GM19463 (cell line): Measurements from ENCODE around the gene CASP1.

ENCODE experiments used
- ATAC-seq: cut with Tn5 transposase; IDR thresholded peaks from one replicate; pipeline ENCODE4 v1.9.1; 2021; ENCODE audit warnings: mild to moderate bottlenecking, moderate library complexity; ENCODE audit not compliant: unreplicated experiment

The CASP1 gene

DNA sequence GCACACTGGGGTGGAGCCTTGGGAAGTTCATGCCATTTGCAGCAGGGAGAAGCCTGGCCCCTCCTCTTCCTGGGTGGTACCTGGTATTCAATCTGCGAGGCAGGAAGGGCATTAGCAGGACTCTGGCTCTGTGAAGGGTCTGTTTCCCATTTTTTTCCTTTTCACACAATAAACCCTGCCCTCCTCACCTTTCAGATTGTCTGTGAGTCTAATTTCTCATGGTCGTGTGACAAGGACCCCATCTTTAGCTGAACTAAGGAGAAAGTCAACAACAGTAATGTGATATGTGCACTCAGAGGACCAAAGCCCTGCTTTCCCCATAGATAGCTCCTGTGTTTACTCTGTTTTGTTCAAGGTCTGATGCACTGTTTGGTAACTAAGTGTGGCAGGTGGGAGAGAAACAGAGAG lies 39.9 kb downstream of the CASP1 start:
- ATAC-seq: no peak

DNA sequence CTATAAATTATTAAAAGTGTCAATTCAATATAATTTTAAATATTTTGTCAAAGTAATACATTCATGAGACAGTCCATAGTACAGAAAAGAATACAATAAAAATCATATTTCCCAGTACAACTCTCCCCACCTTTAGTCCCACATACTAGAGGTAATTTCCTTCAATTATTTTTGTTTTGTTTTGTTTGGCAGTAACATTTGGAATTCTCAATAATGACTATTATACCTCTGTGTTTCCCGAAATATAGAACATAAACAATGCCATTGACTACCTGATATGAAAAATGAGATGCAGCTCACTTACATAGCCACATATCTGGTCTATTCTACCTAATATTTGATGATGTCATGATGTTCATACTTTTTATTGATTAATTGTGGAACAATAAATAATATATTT lies 42.2 kb downstream of the CASP1 start:
- ATAC-seq: no peak

DNA sequence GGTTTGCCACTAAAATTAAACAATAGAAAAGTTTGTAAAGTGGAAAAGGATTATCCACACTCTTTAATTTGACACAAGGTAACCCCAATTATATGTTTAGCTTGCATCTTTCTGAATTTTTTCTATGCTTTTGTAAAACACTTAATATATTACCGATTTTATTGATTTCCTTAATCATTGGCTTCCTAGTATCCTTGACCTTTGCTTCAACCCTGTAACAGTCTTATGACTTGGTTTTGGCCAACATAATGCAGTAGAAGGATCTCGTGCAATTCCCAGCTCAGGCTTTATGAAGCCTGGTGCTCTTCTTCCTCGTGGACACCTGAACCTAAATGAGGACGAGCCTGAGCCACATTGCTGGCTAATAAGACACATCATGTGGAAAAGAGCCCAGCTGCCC lies 43.0 kb downstream of the CASP1 start:
- ATAC-seq: no peak

DNA sequence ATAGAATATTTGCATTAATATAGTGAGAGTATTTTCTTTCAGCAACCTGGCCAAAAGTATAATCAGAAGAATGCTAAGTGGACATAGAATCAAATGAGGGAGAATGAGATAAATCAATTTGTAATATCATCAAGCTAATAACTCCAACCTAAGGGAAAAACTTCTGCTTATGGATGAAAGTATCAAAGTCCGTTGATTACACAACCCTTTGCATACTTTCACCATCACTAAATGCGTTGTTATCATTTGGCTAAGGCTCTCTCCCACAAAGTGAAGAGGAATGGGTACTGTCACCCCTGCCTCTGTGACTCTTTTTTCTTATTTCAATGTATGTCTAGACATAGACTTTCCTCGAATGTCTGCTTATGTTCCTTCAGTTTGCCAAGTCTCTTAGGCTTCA lies 50.1 kb downstream of the CASP1 start:
- no peak for ATAC-seq

DNA sequence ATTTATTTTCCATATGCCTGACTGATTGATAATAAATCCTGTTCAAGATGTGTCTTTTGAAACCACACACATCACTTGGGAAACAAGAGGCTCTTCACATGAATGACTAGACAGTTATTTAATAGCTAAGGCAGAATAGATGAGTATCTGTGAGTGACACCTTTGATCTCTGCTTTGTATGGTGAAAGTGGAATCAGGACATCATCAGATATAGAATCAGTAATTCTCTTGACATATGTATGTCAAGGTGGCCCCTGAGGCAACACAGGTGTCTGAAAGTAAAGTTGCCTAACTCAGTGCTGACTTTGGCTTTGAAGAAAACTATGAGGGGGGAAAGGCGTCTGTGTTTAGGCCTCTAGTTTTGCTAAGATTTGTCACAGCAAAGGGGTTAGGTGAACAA lies 55.1 kb downstream of the CASP1 start:
- no peak for ATAC-seq
